K562 (cell line): ENCODE results near the gene ZSCAN22. TPM values are rescaled to one million over a fixed set of nuclear protein-coding genes. Genes with fewer than 3 reads are reported as not detected.

Experiments
- CTBP1 ChIP-seq: fragments of 450-650 bp; IDR thresholded peaks from 2 replicates; pipeline ENCODE4 v1.6.1; 2016; ENCODE audit warnings: borderline replicate concordance
- ELF2 ChIP-seq: fragments of 250-450 bp; sonication (Bioruptor Pico); IDR thresholded peaks from 2 replicates; pipeline ENCODE4 v1.5.0; 2021; ENCODE audit warnings: mild to moderate bottlenecking
- HNRNPH1 ChIP-seq: fragments of 200-400 bp; formaldehyde crosslinking; optimal IDR thresholded peaks from 2 replicates; pipeline ENCODE3; 2017; ENCODE audit warnings: low read depth, mild to moderate bottlenecking, low read length, moderate library complexity
- MAFG ChIP-seq: fragments of 450-650 bp; conservative IDR thresholded peaks from 2 replicates; pipeline ENCODE4 v1.6.1; 2016; ENCODE audit warnings: missing genetic modification characterization, missing compliant biosample characterization
- MNT ChIP-seq, 2 experiments: fragments of 450-650 bp; conservative IDR thresholded peaks; 2 replicates each; pipeline ENCODE4 v1.6.1; 2017; ENCODE audit warnings: mild to moderate bottlenecking in 2 of 2, moderate library complexity in 2 of 2
- TGIF2 ChIP-seq: sonication (generic); formaldehyde crosslinking; IDR thresholded peaks from 2 replicates; pipeline ENCODE4 v1.8.1; 2022; ENCODE audit warnings: mild to moderate bottlenecking, missing genetic modification reagents, moderate library complexity
- ZBTB2 ChIP-seq: fragments of 450-650 bp; IDR thresholded peaks from 2 replicates; pipeline ENCODE4 v1.6.1; 2016; ENCODE audit warnings: antibody characterized with exemption
- ZNF134 ChIP-seq: fragments of 250-450 bp; sonication (Bioruptor Pico); conservative IDR thresholded peaks from 2 replicates; pipeline ENCODE4 v1.4.0; 2020
- ZNF407 ChIP-seq: fragments of 450-650 bp; IDR thresholded peaks from 2 replicates; pipeline ENCODE4 v1.6.1; 2016; ENCODE audit warnings: low read depth
- polyA plus RNA-seq, 8 experiments: library from polyadenylated mRNA; depleted of rRNA in 4 of 8; stranded (reverse) in 5 of 8; unstranded in 3 of 8; fragments of >200 nt; fragmentation: Nextera tagmentation in 2 of 8; fragmentation: Illumina TruSeq in 1 of 8; extraction: Ambion mirVana in 2 of 8; extraction: Trizol in 1 of 8; gene quantifications; 2 replicates each; pipeline versions ENCODE4 v1.2.1 to v1.2.3, GENCODE V29; 2011 to 2014; ENCODE audit warnings: inconsistent platforms in 1 of 8, missing spikeins in 1 of 8
- total RNA-seq, 7 experiments: library from RNA; depleted of rRNA in 6 of 7; stranded (reverse); fragments of >200 nt in 6 of 7; fragmentation: Illumina TruSeq in 2 of 7; extraction: Trizol in 2 of 7; gene quantifications; 2 replicates each; pipeline versions ENCODE4 v1.2.1 to v1.2.3, GENCODE V29; 2011 to 2021; ENCODE audit warnings: low replicate concordance in 1 of 7
- TF ChIP-seq, protein P1 (sequence below): fragments of 250-450 bp; sonication (Bioruptor Pico); IDR thresholded peaks from 2 replicates; pipeline ENCODE4 v1.4.0; 2020; ENCODE audit warnings: mild to moderate bottlenecking, moderate library complexity

Gene ZSCAN22
- total and polyA plus RNA-seq, 9 of the 15 experiments (the other 6 are each of a cell fraction or from before 2014, with no cell fraction given) = 0.98 to 5.3 (median 3.0) TPM

GRCh38 chr19:58279042-58279924 is 47.5 kb upstream of the ZSCAN22 start (continued):
- TF ChIP-seq MAFG (tag) (no peak), ZNF134 (no peak), CTBP1 (peak; percentile 21; the same call in 1 of the 2 replicates), TGIF2 (CRISPR knock-in tag) (no peak), ZBTB2 (0 out of 2 replicates have a peak, but pooled peaks have one; percentile 22), ZNF407 (no peak), MNT (conservative IDR thresholded peaks at IDR 0.05) (peak; percentile 69 to 86), ELF2 (CRISPR knock-in tag) (0 out of 2 replicates have a peak, but pooled peaks have one; percentile 65), HNRNPH1 (no peak)
- TF ChIP-seq, protein P1, sequence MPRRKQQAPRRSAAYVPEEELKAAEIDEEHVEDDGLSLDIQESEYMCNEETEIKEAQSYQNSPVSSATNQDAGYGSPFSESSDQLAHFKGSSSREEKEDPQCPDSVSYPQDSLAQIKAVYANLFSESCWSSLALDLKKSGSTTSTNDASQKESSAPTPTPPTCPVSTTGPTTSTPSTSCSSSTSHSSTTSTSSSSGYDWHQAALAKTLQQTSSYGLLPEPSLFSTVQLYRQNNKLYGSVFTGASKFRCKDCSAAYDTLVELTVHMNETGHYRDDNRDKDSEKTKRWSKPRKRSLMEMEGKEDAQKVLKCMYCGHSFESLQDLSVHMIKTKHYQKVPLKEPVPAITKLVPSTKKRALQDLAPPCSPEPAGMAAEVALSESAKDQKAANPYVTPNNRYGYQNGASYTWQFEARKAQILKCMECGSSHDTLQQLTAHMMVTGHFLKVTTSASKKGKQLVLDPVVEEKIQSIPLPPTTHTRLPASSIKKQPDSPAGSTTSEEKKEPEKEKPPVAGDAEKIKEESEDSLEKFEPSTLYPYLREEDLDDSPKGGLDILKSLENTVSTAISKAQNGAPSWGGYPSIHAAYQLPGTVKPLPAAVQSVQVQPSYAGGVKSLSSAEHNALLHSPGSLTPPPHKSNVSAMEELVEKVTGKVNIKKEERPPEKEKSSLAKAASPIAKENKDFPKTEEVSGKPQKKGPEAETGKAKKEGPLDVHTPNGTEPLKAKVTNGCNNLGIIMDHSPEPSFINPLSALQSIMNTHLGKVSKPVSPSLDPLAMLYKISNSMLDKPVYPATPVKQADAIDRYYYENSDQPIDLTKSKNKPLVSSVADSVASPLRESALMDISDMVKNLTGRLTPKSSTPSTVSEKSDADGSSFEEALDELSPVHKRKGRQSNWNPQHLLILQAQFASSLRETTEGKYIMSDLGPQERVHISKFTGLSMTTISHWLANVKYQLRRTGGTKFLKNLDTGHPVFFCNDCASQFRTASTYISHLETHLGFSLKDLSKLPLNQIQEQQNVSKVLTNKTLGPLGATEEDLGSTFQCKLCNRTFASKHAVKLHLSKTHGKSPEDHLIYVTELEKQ (CRISPR knock-in tag) = no peak
